Small intestine (tissue), 7 donors: ENCODE measurements around the gene LIPC. TPM values are rescaled to one million over a fixed set of nuclear protein-coding genes. Genes with fewer than 3 reads are reported as not detected.

Experiments used
- DNase-seq, 2 donors: peaks; one replicate each; pipeline versions ENCODE4 v3.0.0 to v3.0.0-alpha.2; 2013
- FAIRE-seq: peaks from 2 replicates; lab custom pipeline; 2012; peaks lifted over from hg19 to GRCh38; lab: Jason Lieb, UNC
- H3K27ac ChIP-seq, 3 donors: one replicate each; pipeline ENCODE4 v1.5.1; 2013; ENCODE audit warnings: low read length in 2 of 3, mild to moderate bottlenecking in 2 of 3, control low read depth in 1 of 3, inconsistent platforms in 1 of 3, low read depth in 1 of 3, moderate library complexity in 1 of 3
- H3K27me3 ChIP-seq, 3 donors: one replicate each; pipeline ENCODE4 v1.6.1; 2013; ENCODE audit warnings: low read length in 3 of 3, inconsistent platforms in 1 of 3; ENCODE audit not compliant: control insufficient read depth in 3 of 3, insufficient read depth in 3 of 3
- H3K36me3 ChIP-seq, 3 donors: one replicate each; pipeline ENCODE4 v1.6.1; 2013; ENCODE audit warnings: low read length in 3 of 3, inconsistent platforms in 1 of 3, low read depth in 1 of 3, mild to moderate bottlenecking in 1 of 3, moderate library complexity in 1 of 3; ENCODE audit not compliant: control insufficient read depth in 3 of 3, insufficient read depth in 2 of 3
- H3K4me1 ChIP-seq, 3 donors: one replicate each; pipeline ENCODE4 v1.6.1; 2013; ENCODE audit warnings: low read length in 2 of 3, inconsistent platforms in 1 of 3, low read depth in 1 of 3, mild to moderate bottlenecking in 1 of 3, moderate library complexity in 1 of 3; ENCODE audit not compliant: control insufficient read depth in 3 of 3, insufficient read depth in 2 of 3
- H3K4me3 ChIP-seq, 3 donors: one replicate each; pipeline ENCODE4 v1.5.1; 2013; ENCODE audit warnings: low read length in 3 of 3, control low read depth in 1 of 3, inconsistent platforms in 1 of 3, low read depth in 1 of 3, mild to moderate bottlenecking in 1 of 3, moderate library complexity in 1 of 3
- H3K9me3 ChIP-seq, 2 donors: one replicate each; pipeline ENCODE4 v1.6.1; 2013; ENCODE audit warnings: low read depth in 1 of 2, low read length in 1 of 2; ENCODE audit not compliant: control insufficient read depth in 2 of 2, insufficient read depth in 1 of 2
- WGBS, 3 donors: extraction: QIAGEN DNeasy Blood & Tissue Kit; methylation state at CpG; one replicate each; pipeline ENCODE4 v1.1.7; 2013; 5-methylcytosine and 5-hydroxymethylcytosine counted together
- polyA plus RNA-seq, 4 donors: library from polyadenylated mRNA; stranded (reverse) in 3 of 4; unstranded in 1 of 4; fragments of 200-250 nt in 3 of 4; fragments of 120-200 nt in 1 of 4; gene quantifications; one replicate each; pipeline versions ENCODE4 v1.2.1 to v1.2.3, GENCODE V29; 2013
- donor health status: healthy with polysubstance abuse.
- donor health status: control.
- donor health status: control.
- donor health status: Bipolar disorder and iron deficiency.
- donor health status: healthy.

LIPC gene
- polyA plus RNA-seq, 4 donors, result 0.07 to 2.0 (median 1.2) TPM

- Histone ChIP-seq H3K36me3 (no peaks in the 10 kb centered on the region), H3K27me3 (no peaks in the 10 kb centered on the region), H3K4me3 (no peak overlapping the region), H3K4me1 (peaks cover 0 to 8% (median 2%) of the 10 kb centered on the region in 3 donors), H3K9me3 (no peaks in the 10 kb centered on the region), H3K27ac (no peak overlapping the region)
- WGBS, 3 donors, result 30 to 67% (median 55%) methylated on average over 7 of the region's 7 CpGs
- no peak for FAIRE-seq
- no peak for DNase-seq
Observed at GRCh38 chr15:58432401-58432800, 610 bp downstream of the LIPC start.

GRCh38 chr15:58433597-58434333 is 2.0 kb downstream of the LIPC start:
- H3K36me3 ChIP-seq, result no peaks in the 10 kb centered on the region
- FAIRE-seq (no peak), DNase-seq (no peak)
- 76 to 86% (median 84%) methylated on average over 4 of the region's 4 CpGs for WGBS, 3 donors
- no peaks in the 10 kb centered on the region for H3K27me3 ChIP-seq
- peaks cover 0 to 8% (median 2%) of the 10 kb centered on the region in 3 donors for H3K4me1 ChIP-seq
- H3K4me3 ChIP-seq, result no peak overlapping the region
- H3K9me3 ChIP-seq, result no peaks in the 10 kb centered on the region
- no peak overlapping the region for H3K27ac ChIP-seq

- Histone ChIP-seq H3K36me3 (no peaks in the 10 kb centered on the region), H3K4me1 (peaks cover 0 to 8% (median 2%) of the 10 kb centered on the region in 3 donors), H3K27me3 (no peaks in the 10 kb centered on the region), H3K9me3 (no peaks in the 10 kb centered on the region), H3K4me3 (no peak overlapping the region), H3K27ac (no peak overlapping the region)
- DNase-seq, result no peak
- FAIRE-seq, result no peak
- WGBS, 3 donors, result 81 to 87% (median 82%) methylated on average over 10 of the region's 10 CpGs
Observed at GRCh38 chr15:58434334-58434875, 2.6 kb downstream of the LIPC start.

DNA sequence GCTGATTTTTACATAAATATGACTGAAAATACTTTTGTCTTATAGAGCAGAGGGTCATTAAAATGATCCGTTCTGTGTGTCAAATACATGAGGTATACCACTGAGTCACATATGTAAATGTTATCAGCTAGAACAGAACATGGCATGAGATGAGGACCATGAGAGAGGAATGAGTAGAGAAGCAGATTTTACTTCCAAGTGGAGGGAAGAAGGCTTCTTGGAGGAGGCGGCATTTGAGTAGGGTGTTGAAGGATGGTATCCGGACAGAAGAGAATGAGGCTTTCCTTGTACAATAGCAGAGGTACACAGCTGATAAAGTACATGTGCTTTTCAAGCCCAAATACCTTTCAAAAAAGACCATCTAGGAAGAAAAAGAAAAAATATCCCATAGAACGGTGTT is 4.8 kb downstream of the LIPC start:
- no peaks in the 10 kb centered on the region for H3K9me3 ChIP-seq
- no peaks in the 10 kb centered on the region for H3K36me3 ChIP-seq
- H3K27me3 ChIP-seq, result no peaks in the 10 kb centered on the region
- FAIRE-seq (no peak), DNase-seq (no peak)
- H3K4me1 ChIP-seq, result peaks cover 12 to 24% (median 14%) of the 10 kb centered on the region in 3 donors
- WGBS, 3 donors, result 85 to 98% (median 95%) methylated on average over 4 of the region's 4 CpGs
- H3K27ac ChIP-seq, result no peak overlapping the region
- H3K4me3 ChIP-seq, result no peak overlapping the region

DNA sequence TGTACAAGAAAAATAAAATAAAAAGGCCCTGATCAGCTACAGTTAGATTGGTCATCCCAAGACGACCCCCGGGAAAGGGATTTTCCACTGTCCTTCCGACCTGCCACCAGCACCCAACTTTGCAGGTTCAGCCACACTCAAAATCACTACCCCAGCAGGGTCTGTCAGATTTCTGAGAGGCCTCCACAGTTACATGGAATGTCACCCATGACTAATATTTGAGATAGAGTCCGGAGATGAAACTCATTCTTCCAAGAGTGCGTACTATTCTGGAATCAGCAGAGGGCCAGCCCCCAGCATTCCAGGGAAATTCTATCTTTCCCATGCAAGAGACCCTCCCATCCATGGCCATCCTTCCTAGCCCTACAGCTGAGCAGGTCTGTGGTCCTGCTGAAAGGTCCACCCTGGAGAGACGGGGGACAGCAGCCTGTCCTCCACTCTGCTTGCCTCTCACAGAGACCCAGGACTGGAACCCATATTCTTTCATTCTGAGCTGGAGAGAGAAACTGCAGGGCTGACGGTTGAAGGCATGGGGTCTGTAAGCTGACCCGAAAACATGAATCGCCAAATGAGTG is 5.8 kb downstream of the LIPC start:
- no peaks in the 10 kb centered on the region for H3K36me3 ChIP-seq
- DNase-seq (no peak), FAIRE-seq (no peak)
- WGBS, 3 donors, result 88 to 96% (median 92%) methylated on average over 9 of the region's 9 CpGs
- no peak overlapping the region for H3K27ac ChIP-seq
- no peaks in the 10 kb centered on the region for H3K9me3 ChIP-seq
- H3K27me3 ChIP-seq, result no peaks in the 10 kb centered on the region
- H3K4me1 ChIP-seq, result peaks cover 15 to 29% (median 20%) of the 10 kb centered on the region in 3 donors
- H3K4me3 ChIP-seq, result no peak overlapping the region

- Histone ChIP-seq H3K36me3 (no peaks in the 10 kb centered on the region), H3K27ac (no peak overlapping the region), H3K4me3 (no peak overlapping the region), H3K4me1 (peaks cover 16 to 31% (median 20%) of the 10 kb centered on the region in 3 donors), H3K9me3 (no peaks in the 10 kb centered on the region), H3K27me3 (no peaks in the 10 kb centered on the region)
- DNase-seq, result no peak
- FAIRE-seq, result no peak
- WGBS, 3 donors, result 92 to 96% (median 94%) methylated on average over 9 of the region's 9 CpGs
Observed at GRCh38 chr15:58438111-58438510, 6.3 kb downstream of the LIPC start.

- Histone ChIP-seq H3K36me3 (no peaks in the 10 kb centered on the region), H3K27ac (no peak overlapping the region)
Observed at GRCh38 chr15:58438956-58439355, 7.2 kb downstream of the LIPC start.

GRCh38 chr15:58440158-58440910 is 8.5 kb downstream of the LIPC start:
- Histone ChIP-seq H3K36me3 (no peaks in the 10 kb centered on the region), H3K27ac (peak overlapping the region in 2 of 3 donors; percentile 9 to 89), H3K9me3 (no peaks in the 10 kb centered on the region), H3K27me3 (no peaks in the 10 kb centered on the region), H3K4me1 (peaks cover 18 to 31% (median 20%) of the 10 kb centered on the region in 3 donors), H3K4me3 (no peak overlapping the region)
- FAIRE-seq, result no peak
- DNase-seq, result peak in 1 of 2 donors; percentile 86
- WGBS, 3 donors, result 46 to 54% (median 53%) methylated on average over 7 of the region's 7 CpGs

More at GRCh38 chr15:58438956-58439355, 7.2 kb downstream of the LIPC start:
- Histone ChIP-seq H3K9me3 (no peaks in the 10 kb centered on the region), H3K4me3 (no peak overlapping the region), H3K27me3 (no peaks in the 10 kb centered on the region), H3K4me1 (peaks cover 17 to 31% (median 20%) of the 10 kb centered on the region in 3 donors)
- 68 to 75% (median 71%) methylated on average over 7 of the region's 7 CpGs for WGBS, 3 donors
- FAIRE-seq (no peak), DNase-seq (peak; percentile 60 to 64)
